Measurements from ENCODE around the gene APLNR.

The APLNR gene

DNA sequence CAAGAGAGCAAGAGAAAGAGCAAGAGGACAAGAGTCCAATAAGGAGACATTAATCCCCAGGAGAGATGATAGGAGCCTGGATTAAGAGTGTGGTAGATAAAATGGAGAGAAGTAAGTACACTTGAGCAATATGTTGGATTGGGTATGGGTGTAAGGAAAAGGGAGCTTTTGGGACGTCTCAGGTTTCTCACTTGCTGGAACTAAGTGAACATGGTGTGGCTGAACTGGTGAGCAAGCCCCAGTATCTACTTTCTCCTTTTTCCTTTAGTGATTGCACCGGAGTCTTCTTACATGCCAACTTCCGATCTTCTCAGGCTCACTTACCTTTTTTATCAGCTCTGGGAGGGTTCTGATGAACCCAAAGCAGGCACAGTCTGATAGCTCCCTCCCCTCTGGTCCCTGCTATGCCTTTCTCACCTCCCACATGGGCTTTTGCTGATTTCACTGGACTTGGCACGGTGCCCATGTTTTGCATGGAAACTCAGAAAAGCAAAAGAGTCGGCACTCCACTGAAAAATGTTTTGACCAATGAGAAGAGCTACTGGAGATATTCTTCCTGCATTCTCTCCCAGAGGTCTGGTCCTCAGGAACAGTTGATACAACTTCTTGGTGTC lies 14.5 kb upstream of the APLNR start:
- DNase-seq (ENCODE audit: low read depth in 2 of 2): no peak

DNA sequence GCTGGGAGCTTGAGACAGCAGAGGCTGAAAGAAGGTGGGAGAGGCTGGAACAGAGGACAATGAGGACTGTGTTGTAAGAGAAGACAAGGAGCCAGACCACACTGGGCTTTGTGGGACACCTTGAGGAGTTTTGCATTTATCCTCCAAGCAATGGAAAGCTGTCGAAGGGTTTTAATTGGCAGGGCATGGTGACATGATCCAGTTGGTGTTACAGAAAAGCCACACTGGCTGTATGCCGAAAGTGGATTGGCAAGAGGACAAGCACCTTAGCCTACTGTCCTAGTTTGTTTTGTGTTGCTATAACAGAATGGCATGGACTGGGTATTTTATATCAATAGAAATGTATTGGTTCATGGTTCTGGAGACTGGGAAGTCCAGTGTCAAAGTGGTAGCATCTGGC lies 14.0 kb upstream of the APLNR start:
- DNase-seq (ENCODE audit: low read depth in 2 of 2): no peak

DNA sequence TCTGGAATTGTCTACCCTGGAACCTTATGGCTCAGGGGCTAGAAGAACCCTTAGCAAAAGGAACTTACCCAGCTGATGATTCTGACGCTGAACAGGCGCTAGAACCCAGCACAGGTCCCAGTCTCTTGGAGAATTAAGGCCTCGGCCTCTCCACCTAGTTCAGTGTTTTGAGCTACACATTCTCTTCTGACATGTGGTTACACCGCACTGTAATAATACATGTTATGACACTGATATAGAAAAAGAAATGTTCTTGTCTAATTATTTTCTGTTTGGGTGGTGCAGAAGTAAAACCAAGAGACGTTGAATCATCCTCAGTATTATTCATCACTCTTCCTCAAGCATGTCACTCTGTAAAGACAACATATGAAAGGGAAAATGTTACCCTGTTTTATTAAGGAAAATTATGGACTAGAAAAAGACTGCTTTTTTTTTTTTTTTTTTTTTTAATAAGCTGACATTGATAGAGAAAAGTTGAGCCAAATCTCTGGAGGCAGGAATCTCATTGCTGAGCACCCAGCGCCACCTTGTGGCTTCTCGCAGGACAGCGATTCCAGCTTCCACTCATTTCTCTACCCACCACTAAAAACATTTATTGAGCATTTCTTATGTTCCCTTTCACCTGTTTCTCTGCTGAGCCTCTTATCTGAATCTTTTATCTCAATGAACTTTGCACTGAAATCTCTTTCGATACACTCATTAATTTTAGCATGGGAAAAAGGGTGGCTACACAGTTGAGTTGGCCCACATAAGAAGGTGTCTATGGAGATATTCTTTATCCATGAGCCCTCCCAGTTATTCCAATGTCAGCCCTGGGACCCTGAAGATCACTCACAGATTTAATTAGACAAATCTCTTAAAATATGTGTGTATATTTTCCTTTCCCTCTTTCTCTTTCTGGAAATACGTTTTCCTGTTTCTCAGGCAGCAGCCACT lies 12.6 kb upstream of the APLNR start:
- DNase-seq (ENCODE audit: low read depth in 2 of 2): peak in 1 of 2 experiments; percentile 50

DNA sequence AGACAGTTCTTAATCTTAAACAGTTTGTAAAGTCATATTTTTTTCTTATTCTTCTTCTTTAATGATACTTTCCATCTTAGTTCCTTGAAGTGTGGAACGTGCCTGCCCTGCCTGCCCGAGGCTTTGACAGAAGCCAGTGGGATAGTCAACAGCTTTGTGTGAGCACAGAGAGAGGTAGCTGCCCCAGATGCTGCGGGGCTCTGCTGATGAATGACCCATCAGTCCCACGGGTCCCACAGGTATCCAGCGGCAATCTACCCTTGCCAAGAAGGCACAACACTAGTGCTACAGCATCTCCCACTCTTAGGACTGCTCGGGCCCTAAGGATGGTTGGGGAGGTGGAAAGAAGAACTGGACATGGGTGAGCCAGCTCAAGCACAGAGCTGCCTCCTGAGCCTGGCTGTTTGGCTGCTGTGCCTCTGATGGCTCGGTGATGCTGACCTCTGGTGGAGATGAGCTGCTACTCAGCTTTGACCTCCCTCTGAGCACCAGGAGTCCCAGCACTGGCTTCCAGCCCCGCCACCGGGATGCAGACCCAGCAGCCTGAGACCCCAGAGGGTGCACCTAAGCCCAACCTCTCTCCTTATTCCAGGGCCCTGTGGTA lies 11.8 kb upstream of the APLNR start:
- peak in 1 of 2 experiments; percentile 15 for DNase-seq (ENCODE audit: low read depth in 2 of 2)

DNA sequence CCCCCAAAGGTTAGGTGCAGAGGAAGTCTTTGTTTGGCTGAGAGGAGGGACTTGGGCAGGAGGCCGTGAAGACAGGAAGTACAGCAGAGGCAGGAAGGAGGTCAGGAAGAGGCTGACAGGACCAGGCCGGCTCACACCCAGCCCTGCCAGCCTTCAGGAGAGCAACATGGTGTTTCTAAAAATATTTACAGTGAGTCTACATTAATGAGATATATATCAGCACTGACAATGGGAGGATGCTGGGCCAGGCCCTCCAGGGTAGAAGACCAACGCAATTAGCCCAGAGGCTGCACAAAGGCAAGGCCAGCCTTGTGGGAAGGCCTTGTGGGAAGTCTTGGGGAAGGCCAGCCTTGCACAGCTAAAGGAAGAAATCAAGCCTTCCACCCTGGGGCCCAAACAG lies 7.9 kb upstream of the APLNR start:
- DNase-seq (ENCODE audit: low read depth in 2 of 2): no peak

DNA sequence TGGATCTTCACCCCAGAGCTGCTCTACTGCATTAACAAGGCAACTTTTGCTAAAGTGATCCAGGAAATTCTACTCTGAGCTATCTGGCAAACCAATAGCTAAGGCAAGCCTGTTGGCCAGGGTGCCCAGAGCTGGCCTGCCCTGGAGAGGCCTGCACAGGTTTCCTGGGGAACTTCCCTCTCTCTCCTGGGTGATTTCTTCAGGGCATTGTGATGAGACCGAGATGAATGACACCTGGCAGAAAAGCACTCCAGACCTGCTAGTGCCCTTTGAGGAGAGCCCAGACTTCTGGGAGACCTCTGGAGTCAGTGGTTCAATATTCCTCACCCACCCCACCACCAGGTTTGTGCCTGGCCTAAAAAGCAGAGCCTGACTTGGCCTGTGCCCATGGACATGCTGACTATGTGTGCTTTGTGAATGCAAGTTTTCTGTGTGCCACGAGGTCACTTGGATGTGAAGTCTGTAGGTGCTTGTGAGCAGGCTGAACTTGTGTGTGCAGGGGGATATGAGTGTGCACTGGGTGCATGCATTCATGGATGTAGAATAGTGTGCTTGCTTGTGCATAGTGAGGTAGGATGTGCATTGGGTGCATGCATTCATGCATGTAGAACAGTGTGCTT lies 4.4 kb upstream of the APLNR start:
- DNase-seq (ENCODE audit: low read depth in 2 of 2): no peak

DNA sequence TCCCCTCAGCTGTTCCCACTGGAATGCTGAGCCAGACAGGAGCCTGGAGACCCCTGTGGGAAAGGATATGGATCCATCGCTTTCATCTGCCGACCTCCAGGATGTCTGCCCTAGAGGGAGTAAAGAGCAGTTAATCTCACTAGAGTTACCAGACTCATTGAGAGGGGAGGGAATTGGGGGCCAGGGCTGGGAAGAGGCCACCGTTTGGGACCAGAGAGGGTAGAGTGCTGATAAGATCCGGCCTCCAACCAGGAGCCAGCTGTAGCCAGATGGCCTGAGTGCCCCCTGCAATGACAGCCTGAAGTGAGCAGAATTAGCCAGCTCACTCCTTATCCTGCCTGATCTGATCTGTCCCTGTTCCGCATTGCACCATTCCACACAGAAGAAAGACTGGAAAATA lies 3.7 kb upstream of the APLNR start:
- no peak for DNase-seq (ENCODE audit: low read depth in 2 of 2)

DNA sequence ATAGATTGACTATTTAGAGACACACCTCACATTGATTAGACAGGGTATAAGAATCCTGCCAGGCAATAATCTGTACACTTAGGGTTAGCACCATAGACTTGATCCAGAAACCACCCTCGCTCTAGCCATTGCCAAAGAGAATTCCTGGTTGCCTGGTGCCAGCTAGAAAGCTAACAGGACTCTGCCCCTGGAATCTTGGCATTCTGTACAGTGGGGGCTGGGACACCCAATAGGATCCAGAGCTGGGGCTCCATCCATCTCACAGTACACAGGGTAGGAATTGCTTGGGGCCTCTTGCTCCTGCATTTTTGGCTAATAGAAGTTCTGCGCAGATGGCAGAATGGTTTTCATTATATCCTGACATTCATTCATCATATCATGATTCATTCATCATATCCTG lies 3.0 kb upstream of the APLNR start:
- no peak for DNase-seq (ENCODE audit: low read depth in 2 of 2)

DNA sequence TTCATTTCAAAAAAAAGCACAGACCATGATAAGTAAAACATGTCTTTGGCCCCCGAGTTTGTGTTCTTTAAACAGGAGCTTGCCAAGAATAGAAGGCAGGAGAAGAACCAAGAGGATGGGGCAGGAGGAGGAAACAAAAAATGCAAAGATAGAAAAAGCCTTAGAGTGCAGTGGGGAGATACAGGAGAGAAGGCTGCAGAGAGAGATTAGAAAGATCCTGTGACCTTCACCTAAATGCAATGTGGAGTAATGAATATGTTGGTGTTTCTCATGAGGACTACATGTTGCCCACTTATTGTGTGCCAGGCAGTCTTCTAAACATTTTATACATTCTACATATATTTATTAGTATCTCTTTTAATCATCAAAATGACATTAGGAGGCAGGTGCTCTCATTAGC lies 2.3 kb upstream of the APLNR start:
- no peak for DNase-seq (ENCODE audit: low read depth in 2 of 2)

DNA sequence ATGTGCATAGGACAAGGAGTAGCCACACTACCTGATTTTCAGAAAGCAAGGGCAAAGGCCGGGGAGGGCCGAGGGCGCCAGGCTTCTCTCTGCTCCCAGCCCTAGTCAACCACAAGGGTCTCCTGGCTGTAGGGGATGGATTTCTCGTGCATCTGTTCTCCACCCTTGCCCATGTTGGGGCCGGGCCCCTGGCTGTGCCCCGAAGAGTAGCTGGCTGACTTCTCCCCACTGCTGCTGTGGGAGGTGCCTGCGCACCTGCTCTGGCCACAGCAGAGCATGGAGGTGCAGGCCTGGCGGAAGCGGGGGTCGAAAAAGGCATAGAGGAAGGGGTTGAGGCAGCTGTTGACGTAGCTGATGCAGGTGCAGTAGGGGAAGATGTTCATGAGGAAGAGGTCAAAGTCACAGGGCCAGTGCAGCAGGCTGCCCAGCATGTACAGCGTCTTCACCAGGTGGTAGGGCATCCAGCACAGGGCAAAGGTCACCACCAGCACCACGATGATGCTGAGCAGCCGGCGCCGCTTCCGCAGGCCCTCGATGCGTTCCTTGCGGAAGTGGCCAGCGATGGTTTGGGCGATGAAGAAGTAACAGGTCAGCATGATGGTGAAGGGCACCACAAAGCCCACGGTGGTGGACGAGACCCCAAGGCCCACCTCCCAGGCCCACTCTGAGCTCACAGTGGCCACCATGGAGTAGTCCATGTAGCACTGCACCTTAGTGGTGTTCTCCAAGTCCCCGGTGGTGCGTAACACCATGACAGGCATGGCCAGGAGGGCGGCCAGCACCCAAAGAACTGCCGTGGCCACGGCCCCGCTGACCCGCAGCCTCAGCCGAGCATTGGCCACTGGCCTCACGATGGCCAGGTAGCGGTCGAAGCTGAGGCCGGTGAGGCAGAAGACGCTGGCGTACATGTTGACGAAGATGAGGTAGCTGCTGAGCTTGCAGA lies 1.0 kb downstream of the APLNR start:
- DNase-seq (ENCODE audit: low read depth in 2 of 2): no peak

DNA sequence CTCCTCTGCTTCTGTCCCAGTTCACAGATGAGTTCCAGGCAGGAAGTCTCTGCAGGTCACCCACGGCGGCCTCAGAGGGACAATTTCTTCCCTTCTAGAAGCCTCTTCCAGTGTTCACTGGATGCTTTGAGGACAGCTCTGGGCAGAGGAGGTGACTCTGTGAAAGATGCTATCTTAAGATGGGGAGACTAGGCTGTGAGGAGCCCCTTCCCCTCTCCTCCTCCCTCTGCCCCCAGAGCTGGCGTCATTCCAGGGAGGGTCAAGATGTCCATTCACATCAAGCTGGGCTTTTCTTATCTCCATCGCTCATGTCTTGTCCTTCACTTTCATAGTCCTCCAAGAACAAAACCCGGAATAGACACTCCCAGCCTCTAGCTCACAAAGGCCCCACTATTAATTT lies 3.3 kb downstream of the APLNR start:
- DNase-seq (ENCODE audit: low read depth in 2 of 2): no peak

DNA sequence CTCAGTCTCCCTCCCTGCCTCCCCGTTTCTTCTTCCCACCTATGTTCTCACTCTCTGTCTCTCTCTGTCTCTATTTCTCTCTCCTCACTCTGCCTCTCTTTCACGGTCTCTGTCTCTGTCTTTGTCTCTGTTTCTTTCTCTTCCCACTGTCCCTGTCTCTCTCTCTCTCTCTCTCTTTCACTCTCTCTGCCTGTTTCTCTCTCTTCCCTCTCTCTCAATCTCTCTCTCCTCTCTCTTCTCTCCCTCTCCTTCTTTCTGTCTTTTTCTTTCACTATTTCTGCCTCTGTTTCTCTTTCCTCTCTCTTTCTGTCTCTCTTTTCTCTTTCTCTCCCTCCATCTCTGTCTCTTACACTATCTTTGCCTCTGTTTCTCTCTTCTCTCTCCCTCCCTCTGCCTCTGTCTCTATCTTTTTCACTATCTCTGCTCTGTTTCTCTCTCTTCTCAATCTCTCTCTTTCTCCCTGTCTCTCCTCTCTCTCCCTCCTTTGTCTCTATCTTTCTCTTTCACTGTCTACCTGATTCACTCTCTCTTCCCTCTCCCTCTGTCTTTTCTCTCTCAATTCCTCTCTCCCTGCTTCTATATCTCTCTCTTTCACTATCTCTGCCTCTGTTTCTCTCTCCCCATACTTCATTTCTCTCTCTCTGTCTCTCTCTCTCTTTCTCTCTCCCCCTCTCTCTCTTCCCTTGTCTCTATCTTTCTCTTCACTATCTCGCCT lies 5.4 kb downstream of the APLNR start:
- no peak for DNase-seq (ENCODE audit: low read depth in 2 of 2)

DNA sequence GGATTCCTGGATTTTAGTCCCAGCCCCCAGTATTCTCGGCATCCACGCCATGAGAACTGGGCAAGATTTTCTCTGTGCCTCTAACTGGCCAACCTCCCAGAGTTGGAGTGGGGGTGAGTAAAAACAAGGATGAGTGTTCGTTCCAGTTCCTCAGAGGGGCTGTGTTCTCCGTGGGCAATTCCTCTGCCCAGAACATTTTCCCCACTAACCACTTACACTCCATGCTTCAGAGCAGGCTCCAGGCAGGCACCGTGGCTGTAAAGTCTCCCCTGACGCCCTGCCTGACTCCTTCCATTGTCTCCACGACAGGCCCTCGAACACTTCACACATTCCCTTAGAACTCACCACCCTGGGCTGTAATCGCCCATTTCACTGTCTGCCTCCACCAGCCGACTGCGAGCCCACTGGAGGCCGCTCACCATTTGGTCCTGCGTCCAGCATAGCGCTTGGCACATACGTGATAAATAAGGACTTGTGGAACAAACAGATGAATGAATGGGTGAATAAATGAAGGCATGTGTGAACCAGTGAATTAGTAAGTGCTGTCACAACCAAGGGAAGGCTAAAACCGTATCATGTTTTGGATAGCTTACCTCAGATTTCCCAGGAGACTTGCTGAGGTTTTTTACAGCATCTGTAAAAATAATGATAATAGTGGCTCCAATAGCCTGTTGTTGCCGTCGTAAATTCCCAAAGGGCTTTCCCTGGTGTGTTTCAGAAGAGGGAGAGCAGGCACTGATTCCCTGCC lies 6.1 kb downstream of the APLNR start:
- no peak for DNase-seq (ENCODE audit: low read depth in 2 of 2)

DNA sequence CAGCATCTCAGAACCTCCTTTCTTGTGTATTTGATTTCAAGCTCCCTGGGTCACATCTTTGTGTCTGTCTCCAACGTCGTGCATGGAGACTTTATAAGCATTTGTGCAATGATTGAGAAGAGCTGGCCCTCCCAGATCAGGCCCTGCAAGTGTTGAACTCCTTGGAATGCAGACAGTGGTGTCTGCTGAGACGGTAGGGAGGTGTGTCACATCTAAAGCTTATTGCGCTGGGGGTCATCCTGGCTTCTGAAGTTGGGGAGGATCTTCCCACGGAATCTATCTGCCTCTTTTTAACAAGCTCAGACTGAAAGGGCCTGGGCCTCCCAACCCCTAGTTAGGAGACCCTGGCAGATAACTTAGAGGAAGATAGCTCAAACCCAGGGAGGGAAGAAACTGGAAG lies 6.7 kb downstream of the APLNR start:
- DNase-seq (ENCODE audit: low read depth in 2 of 2): no peak

DNA sequence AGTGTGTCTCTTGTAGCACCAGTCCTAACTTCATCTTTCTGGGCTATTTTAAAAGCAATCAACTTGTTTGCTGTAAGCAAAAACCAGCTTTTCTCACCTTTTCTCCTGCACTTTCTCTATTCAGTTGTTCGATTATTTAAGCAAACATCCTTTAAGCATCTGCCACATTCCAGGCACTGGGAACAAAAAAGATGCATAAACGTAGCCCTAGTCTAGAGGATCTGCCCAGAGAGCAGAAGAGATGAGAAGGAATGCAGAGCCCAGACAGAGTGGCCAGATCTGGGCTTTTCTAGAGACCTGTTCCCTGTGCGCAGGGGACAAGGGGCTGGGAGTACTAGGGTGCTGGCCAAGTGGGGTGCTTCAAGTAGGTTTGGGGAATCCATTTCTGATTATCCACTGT lies 8.4 kb downstream of the APLNR start:
- no peak for DNase-seq (ENCODE audit: low read depth in 2 of 2)

DNA sequence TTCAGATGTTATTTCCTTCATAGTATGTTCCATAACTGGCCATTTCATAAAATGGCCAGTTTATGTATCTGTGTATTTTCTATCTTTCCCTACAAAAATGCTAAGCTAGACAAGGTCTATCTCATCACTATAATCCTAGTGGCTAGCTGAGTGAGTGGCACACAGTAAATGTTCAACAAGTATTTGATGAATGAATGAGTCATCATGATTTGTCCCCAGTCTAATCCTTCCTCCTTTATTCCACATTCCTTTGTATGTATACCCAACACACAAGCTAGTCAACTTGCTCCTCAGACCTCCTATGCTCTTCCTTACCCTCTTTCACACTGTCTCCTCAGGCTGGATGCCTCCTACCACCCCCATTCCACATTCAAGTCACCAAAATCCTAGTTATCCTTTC lies 12.5 kb downstream of the APLNR start:
- no peak for DNase-seq (ENCODE audit: low read depth in 2 of 2)

DNA sequence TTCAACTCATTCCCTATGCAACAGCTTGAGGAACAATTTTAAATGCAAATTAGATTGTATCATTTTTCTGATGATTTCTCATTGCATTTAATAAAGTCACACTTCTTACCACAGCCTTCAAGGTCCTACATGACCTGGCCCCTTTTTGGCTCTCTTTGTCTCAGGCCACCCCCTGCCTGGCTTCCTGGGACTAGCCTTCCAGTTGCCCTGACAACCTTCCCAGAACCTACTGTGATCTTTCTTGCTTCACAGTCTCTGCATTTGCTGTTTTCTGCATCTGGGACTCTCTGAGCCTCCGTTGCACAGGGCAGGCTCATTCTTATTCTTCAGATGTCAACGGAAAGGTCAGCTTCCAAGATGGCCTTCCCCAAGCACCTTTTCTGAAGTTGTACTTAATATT lies 12.9 kb downstream of the APLNR start:
- no peak for DNase-seq (ENCODE audit: low read depth in 2 of 2)

DNA sequence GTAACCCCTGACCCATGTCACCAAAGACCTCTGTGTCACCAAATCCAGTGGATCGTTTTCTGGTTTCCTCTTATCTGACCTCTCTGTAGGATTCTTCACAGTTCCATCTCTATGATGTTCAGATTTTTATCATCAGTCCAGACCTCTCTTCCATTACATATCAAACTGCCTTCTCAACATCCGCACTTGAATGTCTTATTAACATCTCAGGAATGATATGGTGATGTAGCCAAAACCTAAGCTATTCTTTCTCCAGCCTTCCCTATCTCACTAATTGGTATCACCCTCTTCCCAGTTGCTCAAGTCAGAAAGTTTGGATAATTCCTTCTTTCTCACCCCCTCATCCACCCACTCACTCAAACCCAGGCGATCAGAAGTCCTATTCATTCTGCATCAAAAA lies 13.4 kb downstream of the APLNR start:
- DNase-seq (ENCODE audit: low read depth in 2 of 2): no peak

DNA sequence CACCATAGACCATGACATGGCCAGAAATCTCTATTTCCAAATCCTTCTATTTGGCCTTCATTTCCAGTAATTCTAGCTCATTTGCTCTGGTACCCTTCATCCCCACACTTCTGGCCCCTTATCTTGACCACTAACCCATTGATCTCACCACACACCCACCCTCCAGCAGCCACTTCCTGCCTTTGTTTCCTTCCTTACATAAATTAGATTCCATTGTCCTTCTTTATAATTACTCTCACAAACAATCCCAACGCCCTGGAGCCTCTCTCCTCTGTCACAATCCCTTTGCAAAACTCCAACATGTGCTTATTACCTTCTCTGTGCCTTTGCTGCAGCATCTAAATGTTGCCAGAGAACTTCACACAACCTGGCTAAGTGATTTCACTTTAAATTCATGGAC lies 14.8 kb downstream of the APLNR start:
- DNase-seq (ENCODE audit: low read depth in 2 of 2): no peak

DNA sequence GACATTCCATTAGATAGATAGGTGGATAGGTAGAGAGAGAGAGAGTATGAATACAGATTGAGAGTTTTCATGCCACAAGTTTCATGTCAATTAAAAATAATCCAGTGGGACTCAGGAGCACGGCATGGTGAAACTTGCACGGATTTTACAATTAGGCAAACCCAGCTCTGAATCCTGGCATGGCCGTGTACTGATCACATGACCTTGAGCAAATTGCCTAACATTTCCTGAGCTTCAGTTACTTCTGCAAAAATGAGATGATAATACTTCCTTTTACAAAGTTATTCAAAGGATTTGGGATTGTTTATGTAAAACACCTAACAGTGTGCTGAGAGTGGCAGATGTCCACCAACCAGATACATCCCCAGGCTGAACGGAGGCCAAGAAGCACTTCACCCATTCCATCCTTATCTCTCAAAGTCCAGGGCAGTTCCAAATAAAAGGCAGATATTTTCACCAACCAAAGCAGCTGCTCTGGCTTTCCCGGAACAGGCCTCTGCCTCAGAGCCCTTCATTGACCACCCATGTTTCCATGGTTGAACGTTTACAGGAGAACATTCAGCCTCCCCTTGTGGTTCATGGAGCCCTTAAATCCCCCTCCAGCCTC lies 17.9 kb downstream of the APLNR start:
- DNase-seq (ENCODE audit: low read depth in 2 of 2): no peak

All from stimulated activated CD4-positive, alpha-beta T cell treated with anti-CD3 and anti-CD28 coated beads, Interleukin-12 subunit alpha, Interleukin-12 subunit beta, amount 100 ng/mL, for 24 hours (primary cell).